Measurements from ENCODE around the gene SCYGR6. TPM values are rescaled to one million over a fixed set of nuclear protein-coding genes. Genes with fewer than 3 reads are reported as not detected.

The SCYGR6 gene
- total and polyA plus RNA-seq, 2 of the 8 experiments (the other 6 are each of a cell fraction or from before 2014, with no cell fraction given), result not detected

DNA sequence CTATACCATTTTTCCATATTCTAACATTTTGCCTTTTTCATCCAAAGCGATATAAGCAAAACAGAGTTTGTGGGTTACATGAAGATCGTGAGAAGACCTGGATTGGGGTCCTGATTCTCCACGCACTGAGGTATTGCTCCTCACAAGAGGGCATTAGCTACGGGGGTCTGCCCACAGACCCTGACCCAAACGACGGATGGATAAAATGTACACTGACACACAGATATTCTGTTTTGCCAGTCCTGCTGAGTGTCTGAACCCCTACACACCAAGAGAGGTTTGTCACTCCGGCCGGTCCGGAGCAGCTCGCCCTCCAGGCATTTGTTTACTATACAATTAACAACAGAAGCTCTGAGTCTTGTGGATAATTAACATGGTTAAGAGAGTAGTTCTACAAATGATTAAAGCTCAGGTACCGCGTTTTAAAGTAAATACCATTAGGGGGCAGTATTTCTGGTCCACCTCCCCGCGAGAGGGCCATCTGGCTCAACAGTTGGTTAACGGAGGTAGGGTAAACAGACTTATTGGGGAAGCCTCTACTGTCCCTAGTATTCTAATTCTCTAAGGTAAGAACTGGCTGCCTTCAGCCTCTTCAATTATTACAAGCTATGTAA lies 49.6 kb upstream of the SCYGR6 start:
- no peak overlapping the region for H2AK5ac ChIP-seq (ENCODE audit: low read depth, low read length)
- H2BK15ac ChIP-seq (ENCODE audit: low read length), result no peak overlapping the region
- no peak overlapping the region for H3K4ac ChIP-seq (replicated peaks; ENCODE audit: insufficient read length, low read depth, low read length)
- H3K9ac ChIP-seq (replicated peaks in 1 of 4; ENCODE audit: extremely low read depth in 1 of 4, low read depth in 3 of 4, low read length in 3 of 4), result no peak overlapping the region
- H3K4me3 ChIP-seq (ENCODE audit: extremely low read depth in 1 of 4, insufficient read depth in 2 of 4, low read depth in 3 of 4, low read length in 4 of 4), result no peak overlapping the region
- FAIRE-seq, result peak; percentile 55
- no peaks in the 10 kb centered on the region for H3K36me3 ChIP-seq (ENCODE audit: control insufficient read depth in 2 of 4, insufficient read depth in 4 of 4, low read length in 3 of 4)
- no peaks in the 10 kb centered on the region for H3K79me1 ChIP-seq (ENCODE audit: low read depth, low read length)
- H4K5ac ChIP-seq (ENCODE audit: insufficient read length, low read depth, low read length), result no peak overlapping the region
- no peaks in the 10 kb centered on the region for H3K27me3 ChIP-seq (replicated peaks in 1 of 4; ENCODE audit: control insufficient read depth in 3 of 4, extremely low read depth in 1 of 4, insufficient read depth in 3 of 4, low read length in 3 of 4)
- peaks cover 1 to 8% (median 3%) of the 10 kb centered on the region in 4 experiments; a peak in 3 of 7 replicates for H3K4me1 ChIP-seq (replicated peaks in 1 of 4; ENCODE audit: control insufficient read depth in 3 of 4, insufficient read depth in 4 of 4, low read length in 3 of 4)
- peak in 1 of 2 experiments; percentile 49 for DNase-seq (ENCODE audit: low read depth in 1 of 2, low spot score in 2 of 2)
- no peak overlapping the region for H3K27ac ChIP-seq (ENCODE audit: low read depth, low read length)
- peak; percentile 50 to 56 for TF ChIP-seq RAD21 (IDR thresholded peaks at IDR 0.05 in 1 of 2, conservative IDR thresholded peaks at IDR 0.05 in 1 of 2; ENCODE audit: low read depth in 2 of 2, low read length in 2 of 2)
- TF ChIP-seq, protein P1, sequence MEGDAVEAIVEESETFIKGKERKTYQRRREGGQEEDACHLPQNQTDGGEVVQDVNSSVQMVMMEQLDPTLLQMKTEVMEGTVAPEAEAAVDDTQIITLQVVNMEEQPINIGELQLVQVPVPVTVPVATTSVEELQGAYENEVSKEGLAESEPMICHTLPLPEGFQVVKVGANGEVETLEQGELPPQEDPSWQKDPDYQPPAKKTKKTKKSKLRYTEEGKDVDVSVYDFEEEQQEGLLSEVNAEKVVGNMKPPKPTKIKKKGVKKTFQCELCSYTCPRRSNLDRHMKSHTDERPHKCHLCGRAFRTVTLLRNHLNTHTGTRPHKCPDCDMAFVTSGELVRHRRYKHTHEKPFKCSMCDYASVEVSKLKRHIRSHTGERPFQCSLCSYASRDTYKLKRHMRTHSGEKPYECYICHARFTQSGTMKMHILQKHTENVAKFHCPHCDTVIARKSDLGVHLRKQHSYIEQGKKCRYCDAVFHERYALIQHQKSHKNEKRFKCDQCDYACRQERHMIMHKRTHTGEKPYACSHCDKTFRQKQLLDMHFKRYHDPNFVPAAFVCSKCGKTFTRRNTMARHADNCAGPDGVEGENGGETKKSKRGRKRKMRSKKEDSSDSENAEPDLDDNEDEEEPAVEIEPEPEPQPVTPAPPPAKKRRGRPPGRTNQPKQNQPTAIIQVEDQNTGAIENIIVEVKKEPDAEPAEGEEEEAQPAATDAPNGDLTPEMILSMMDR (IDR thresholded peaks at IDR 0.05; ENCODE audit: control extremely low read depth in 1 of 3, insufficient read depth in 1 of 3, low read depth in 1 of 3, low read length in 3 of 3), result peak; percentile 36 to 66 (median 56)
- TF ChIP-seq EZH2 (IDR thresholded peaks at IDR 0.05; ENCODE audit: low read depth, low read length, severe bottlenecking), result no peak
- 60% methylated on average over 15 of the region's 15 CpGs; no CpG with 5 or more reads in 1 of the 2 experiments for WGBS, 2 experiments (ENCODE audit: extremely low coverage in 1 of 2, insufficient coverage in 1 of 2, insufficient read length in 1 of 2, insufficient replicate concordance in 2 of 2, low coverage in 1 of 2, low lambda C conversion rate in 2 of 2, missing lambda C conversion rate in 1 of 2)
- H3K4me2 ChIP-seq (ENCODE audit: insufficient read depth in 1 of 2, low read depth in 2 of 2, low read length in 2 of 2), result no peak overlapping the region; a peak in 1 of 4 replicates
- H2BK12ac ChIP-seq (ENCODE audit: low read depth, low read length), result no peak overlapping the region
- H3K56ac ChIP-seq (replicated peaks; ENCODE audit: insufficient read length, low read depth, low read length), result no peak overlapping the region
- no peak overlapping the region for H4K91ac ChIP-seq (replicated peaks; ENCODE audit: insufficient read length, low read length)
- H3K23me2 ChIP-seq (ENCODE audit: low read depth, low read length), result no peaks in the 10 kb centered on the region; the same call in 1 of the 2 replicates
- no peaks in the 10 kb centered on the region for H4K20me1 ChIP-seq (replicated peaks in 1 of 2; ENCODE audit: control insufficient read depth in 1 of 2, insufficient read depth in 2 of 2, low read length in 2 of 2)
- no peak overlapping the region for H2AFZ ChIP-seq (ENCODE audit: low read length)
- H2BK5ac ChIP-seq (ENCODE audit: low read depth, low read length), result no peak overlapping the region
- CTCF ChIA-PET (ENCODE audit: partially characterized antibody), result interaction anchor here (0.6 to 3.5 kb wide), 37 partner anchors 9 to 1820 kb away, joined by 3 to 38 read pairs (median 4); partner anchors contain the start of genes AGFG1, DAW1 and SCYGR3
- POLR2A ChIA-PET (ENCODE audit: partially characterized antibody), result interaction anchor here (0.9 kb wide), 1 partner anchor 17 kb away, joined by 3 read pairs; no protein-coding TSS in a partner anchor
- H2BK20ac ChIP-seq (ENCODE audit: low read length), result no peak overlapping the region
- no peak overlapping the region for H3K14ac ChIP-seq (ENCODE audit: insufficient read length)
- no peak overlapping the region for H2BK120ac ChIP-seq (replicated peaks; ENCODE audit: low read depth, low read length)
- no peak overlapping the region for H4K8ac ChIP-seq (ENCODE audit: extremely low read depth, insufficient read depth, low read length)
- H3K9me3 ChIP-seq (ENCODE audit: insufficient read depth in 2 of 2, low read depth in 1 of 2, low read length in 1 of 2), result no peaks in the 10 kb centered on the region
- no peak overlapping the region for H3K23ac ChIP-seq (ENCODE audit: insufficient read length)
- no peaks in the 10 kb centered on the region for H3K79me2 ChIP-seq (ENCODE audit: control insufficient read depth in 1 of 2, insufficient read depth in 2 of 2, low read length in 2 of 2)
- H3K18ac ChIP-seq (ENCODE audit: extremely low read depth, low read length), result no peak overlapping the region

All from H1 (cell line).